Measurements from ENCODE around the gene EPHA7.

GRCh38 chr6:93418033-93418407 lies 1.3 kb downstream of the EPHA7 start:
- TF ChIP-seq CTCF (IDR thresholded peaks at IDR 0.05) = no peak
- no peak for TF ChIP-seq EP300 (IDR thresholded peaks at IDR 0.05)
- TF ChIP-seq POLR2A (IDR thresholded peaks at IDR 0.05) = no peak
